Caki2 (cell line): ENCODE data around the gene ERVH48-1. TPM values are rescaled to one million over a fixed set of nuclear protein-coding genes. Genes with fewer than 3 reads are reported as not detected.
"Not testable (repeated sequence)": the region's sequence is repeated elsewhere in the genome, so short reads cannot be mapped to it uniquely, and the experiment has no call there.

Experiments used
- DNase-seq: peaks from one replicate; pipeline ENCODE4 v3.0.0-alpha.2; 2015; ENCODE audit warnings: low read depth
- in situ Hi-C: cut with HindIII; loops from 2 replicates; pipeline ENCODE4 v1.10.0; 2016; ENCODE audit warnings: low sequenced_read_pairs, low pct_unique_long_range_greater_than_20kb, mixed read lengths
- total RNA-seq: library from RNA; depleted of rRNA; stranded (reverse); fragments of >200 nt; shearing (Covaris generic); gene quantifications from 2 replicates; pipeline ENCODE4 v1.2.3, GENCODE V29; 2014; ENCODE audit warnings: low replicate concordance

The ERVH48-1 gene
- total RNA-seq, 1 experiment from 2014 or later, result not detected

DNA sequence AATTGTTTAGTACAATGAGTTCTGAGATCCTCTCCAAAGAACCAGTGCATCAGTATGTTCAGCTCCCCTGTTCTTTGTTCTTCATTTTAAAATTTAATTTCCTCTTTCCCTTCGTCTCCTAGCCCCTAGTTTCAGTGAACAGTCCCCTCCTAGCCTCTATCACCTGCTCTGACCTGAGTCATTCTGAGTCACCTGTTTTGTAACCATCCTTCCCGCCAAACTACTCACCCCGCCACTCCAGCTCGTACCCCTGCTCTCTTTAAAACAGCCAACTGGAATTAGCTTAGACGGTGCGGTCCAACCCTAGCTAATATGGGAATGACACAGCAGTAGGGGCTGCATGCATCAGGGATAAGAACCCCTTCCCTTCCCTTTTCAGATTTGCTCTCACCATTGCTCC, 16.8 kb upstream of the ERVH48-1 start:
- in situ Hi-C loops, result no loop called here
- peak; percentile 18 for DNase-seq

DNA sequence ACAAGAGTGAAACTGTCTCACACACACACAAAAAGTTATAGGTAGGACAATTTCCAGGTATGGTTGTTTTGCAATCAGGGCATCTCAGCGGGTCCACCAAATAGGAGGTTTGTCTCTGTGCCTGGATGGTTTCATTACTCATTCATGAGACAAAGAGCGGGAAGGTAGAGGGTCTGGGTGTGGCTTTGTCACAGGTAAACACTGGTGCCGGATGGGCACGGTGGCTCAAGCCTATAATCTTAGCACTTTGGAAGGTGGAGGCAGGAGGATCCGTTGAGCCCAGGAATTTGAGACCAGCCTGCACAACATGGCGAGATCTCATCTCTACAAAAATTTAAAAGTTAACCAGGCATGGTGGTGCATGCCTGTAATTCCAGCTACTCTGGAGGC, 16.3 kb upstream of the ERVH48-1 start:
- in situ Hi-C loops, result no loop called here
- DNase-seq, result no peak

DNA sequence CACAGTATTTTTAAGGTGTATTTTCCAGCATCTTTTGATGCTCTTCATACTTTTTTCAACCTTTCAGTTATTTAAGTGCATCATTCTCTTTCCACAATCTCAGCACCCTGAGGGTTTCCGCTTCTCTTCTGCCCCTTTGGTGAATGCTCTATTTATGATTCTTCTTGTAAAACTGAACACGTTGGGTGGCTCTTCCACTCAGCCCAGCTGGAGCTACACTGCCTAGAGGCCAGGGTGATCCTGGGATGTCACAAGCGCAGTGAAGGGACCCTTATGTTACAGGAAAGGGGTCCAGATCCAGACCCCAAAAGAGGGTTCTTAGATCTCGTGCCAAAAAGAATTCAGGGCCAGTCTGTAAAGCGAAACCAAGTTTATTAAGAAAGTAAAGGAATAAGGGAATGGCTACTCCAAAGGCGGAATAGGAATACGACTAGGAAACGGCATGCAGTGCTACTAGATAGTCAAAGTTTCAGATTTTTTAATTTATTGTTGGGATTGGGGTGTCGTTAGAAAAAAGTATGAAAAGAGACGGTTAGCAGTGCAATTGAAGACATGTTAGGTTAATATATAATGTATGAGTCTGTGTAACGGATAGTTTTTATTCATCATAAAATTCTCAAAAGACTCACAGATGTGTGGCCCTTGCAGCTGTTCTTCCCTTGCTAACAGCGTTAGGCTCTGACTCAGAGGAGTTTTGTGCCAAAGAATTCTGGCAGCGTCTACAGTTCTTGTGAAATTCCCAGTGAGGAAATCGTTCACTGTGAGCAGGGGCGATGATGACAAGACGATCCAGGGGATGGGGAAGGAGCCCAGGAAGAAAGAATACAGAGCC, 14.4 kb upstream of the ERVH48-1 start:
- in situ Hi-C loops, result no loop called here
- peak; percentile 55 for DNase-seq

DNA sequence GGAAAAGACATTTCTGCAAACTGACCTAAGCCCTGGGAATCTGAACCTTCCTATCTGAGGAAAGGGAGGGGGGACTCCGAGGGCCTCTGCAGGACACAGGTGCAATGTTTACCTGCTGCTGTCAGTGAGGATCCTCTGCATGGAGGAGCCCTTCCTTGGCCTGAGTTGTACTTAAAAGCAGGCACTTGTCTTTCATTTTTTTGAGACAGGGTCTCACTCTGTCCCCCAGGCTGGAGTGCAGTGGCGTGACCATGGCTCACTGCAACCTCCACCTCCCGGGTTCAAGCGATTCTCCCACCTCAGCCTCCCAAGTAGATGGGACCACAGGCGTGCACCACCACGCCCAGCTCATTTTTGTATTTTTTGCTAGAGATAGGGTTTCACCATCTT, 13.2 kb upstream of the ERVH48-1 start:
- DNase-seq, in situ Hi-C loops: not testable (repeated sequence)

DNA sequence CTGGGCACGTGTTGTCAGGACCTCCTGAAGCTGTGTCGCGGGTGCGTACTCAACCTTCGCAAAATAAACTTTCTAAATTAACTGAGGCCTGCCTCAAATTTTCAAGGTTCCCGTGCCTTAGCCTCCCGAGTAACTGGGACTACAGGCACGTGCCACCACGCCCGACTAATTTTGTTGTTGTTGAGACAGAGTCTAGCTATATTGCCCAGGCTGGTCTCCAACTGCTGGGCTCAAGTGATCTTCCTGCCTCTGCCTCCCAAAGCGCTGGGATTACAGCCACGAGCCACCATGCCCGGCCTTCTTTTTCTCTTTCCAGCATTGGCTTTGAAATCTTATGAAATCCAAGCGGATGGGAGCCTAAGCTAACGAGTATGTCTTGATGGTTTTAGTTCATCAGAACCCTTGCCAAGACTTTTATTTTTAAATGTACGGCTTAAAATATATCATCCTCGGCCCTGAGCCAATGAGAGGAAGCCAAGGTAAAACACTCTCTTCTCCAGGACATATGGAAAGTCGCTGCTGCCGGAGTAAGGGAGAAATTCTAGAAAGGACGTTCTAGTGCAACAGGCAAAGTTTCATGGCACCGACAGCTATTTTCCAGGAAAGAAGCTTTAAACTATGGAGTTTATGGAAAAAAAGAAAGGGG, 12.7 kb upstream of the ERVH48-1 start:
- in situ Hi-C loops, result no loop called here
- no peak for DNase-seq

DNA sequence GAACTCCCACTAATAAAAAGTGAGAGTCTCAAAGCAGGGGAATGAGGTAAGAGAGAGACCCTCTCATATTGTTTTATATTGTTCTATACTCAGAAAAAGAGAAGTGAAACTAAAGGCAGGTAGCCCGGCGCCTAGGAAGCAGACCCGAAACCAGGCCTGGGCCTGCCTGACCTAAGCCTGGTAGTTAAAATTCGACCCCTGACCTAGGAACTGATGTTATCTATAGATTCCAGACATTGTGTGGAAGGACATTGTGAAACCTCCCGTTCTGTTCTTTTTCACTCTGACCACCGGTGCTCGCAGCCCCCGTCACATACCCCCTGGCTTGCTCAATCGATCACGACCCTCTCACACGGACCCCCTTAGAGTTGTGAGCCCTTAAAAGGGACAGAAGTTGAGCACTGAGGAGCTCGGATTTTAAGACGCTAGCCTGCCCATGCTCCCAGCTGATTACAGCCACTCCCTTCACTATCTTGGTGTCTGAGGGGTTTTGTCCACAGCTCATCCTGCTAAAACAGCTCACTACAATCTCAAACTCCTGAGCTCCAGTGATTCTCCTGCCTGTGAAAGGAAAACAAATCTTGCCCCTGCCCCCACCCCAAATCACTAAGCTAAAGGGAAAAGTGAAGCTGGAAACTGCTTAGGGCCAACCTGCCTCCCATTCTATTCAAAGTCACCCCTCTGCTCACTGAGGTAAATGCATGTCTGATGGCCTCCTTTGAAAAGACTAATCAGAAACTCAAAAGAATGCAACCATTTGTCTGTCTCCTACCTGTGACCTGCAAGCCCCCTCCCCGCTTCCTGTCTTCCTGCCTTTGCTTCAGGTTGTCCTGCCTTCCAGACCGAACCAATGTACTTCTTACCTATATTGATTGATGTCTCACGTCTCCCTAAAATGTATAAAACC, 11.9 kb upstream of the ERVH48-1 start:
- in situ Hi-C loops, result not testable (repeated sequence)

DNA sequence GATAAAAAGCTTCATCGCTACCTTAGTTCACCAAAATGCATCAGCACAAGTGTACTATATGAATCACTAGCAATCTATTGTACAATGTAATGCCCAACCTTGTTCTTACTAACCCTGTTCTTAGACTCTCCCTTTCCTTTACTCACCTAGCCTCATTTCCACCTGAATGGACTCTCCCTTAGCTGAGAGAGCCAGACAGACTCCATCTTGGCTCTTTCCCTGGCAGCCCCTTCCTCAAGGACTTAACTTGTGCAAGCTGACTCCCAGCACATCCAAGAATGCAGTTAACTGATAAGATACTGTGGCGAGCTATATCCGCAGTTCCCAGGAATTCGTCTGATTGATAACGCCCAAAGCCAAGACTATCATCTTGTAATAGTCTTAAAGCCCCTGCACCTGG, 10.9 kb upstream of the ERVH48-1 start:
- in situ Hi-C loops, result not testable (repeated sequence)

More for the DNA sequence above, 11.9 kb upstream of the ERVH48-1 start:
- DNase-seq, result not testable (repeated sequence)

DNA sequence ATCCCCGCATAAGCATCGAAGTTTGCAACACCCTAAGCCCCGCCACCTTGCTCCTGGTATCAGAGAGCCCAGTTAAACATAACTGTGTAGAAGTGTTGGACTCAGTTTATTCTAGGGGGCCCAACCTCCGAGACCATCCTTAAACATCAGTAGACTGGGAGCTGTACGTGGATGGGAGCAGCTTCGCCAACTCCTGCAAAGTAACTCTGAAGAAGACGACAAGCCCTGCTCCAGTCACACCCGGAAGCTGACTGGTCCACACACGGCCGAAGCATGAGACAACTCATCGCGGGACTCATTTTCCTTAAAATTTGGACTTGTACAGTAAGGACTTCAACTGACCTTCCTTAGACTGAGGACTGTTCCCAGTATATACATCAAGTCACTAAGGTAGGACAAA, 8.5 kb upstream of the ERVH48-1 start:
- in situ Hi-C loops, DNase-seq: not testable (repeated sequence)

More for the DNA sequence above, 10.9 kb upstream of the ERVH48-1 start:
- not testable (repeated sequence) for DNase-seq

DNA sequence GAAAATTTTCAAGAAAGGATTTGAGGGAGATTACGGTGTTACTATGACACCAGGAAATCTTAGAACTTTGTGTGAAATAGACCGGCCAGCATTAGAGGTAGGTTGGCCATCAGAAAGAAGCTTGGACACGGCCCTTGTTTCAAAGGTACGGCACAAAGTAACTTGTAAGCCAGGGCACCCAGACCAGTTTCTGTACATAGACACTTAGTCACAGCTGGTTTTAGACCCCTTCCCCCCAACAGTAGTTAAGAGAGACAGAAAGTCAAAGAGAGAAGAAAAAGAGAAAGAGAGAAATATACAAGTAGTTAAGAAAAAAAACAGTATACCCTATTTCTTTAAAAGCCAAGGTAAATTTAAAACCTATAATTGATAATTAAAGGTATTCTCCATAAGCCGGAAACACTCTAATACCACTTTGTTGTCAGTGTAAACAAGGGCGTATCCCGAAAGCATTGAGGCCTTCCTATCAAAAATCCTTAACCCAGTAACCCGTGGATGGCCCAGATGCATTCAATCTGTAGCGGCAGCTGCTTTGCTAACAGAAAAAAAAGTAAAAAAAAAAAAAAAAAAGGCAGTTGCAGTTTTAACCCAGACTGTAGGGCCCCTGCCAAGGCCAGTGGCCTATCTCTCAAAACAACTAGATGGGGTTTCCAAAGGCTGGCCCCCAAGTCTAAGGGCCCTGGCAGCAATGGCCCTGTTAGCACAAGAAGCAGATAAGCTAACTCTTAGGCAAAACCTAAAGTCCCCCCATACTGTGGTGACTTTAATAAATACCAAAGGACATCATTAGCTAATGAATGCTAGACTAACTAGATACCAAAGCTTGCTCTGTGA, 7.9 kb upstream of the ERVH48-1 start:
- in situ Hi-C loops, DNase-seq: not testable (repeated sequence)

DNA sequence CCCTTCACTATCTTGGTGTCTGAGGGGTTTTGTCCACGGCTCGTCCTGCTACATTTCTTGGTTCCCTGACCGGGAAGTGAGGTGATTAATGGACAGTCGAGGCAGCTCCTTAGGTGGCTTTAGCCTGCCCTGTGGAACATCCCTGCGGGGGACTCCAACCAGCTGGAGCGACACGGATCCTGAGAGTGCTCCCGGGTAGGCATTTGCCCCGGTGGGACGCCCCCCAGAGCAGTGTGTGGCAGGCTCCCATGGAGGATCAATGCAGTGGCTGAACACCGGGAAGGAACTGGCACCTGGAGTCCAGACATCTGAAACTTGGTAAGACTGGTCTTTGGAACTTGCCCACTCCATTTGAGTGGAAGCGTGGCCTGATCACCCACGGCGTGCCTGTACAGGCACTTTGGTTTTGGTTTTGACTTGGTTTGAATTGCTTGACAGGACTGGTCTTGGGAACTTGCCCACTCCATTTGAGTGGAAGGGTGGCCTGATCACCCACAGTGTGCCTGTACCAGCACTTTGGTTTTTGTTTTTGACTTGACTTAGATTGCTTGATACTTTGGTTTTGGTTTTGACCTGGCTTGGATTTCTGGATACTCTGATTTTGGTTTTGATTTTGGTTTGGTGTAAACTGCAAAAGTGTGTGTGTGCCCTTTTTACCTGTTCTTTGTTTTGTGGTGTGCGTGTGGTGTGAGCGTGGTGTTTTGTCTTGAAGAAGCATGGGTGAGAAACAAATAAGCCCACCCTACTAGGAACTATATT, 7.1 kb upstream of the ERVH48-1 start:
- DNase-seq, in situ Hi-C loops: not testable (repeated sequence)

DNA sequence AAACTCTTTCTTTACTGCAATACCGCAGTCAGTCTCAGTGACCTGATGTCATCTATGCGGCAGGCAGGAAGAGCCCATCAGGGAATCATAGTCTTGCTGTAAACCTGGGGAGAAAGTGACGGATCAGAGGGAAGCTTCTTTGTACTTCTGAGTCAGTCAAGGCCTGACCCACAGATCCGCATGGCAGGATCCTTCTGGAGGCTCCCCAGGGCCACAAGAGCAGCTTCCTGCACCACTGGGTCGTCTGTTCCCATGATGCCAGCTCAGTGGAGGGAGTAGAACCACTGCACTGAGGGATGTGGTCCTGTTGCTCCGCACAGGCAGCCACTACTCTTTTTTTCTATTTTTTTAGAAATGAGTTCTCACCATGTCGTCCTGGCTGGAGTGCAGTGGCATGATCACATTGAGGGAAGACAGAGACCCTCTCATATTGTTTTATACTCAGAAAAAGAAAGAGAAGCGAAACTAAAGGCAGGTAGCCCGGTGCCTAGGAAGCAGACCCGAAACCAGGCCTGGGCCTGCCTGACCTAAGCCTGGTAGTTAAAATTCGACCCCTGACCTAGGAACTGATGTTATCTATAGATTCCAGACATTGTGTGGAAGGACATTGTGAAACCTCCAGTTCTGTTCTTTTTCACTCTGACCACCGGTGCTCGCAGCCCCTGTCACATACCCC, 6.3 kb upstream of the ERVH48-1 start:
- in situ Hi-C loops, result no loop called here
- no peak for DNase-seq

DNA sequence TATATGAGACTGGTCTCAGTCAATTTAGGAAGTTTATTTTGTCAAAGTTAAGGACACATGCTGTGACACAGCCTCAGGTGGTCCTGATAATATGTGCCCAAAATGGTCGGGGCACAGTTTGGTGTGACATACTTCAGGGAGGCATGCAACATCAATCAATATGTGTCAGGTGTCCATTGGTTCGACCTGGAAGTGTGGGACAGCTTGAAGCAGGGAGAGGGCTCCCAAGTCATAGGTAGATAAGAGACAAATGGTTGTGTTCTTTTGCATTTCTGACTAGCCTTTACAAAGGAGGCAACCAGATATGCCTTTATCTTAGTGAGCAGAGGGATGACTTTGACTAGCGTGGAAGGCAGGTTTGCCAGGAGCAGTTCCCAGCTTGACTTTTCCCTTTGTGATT, 4.5 kb upstream of the ERVH48-1 start:
- no peak for DNase-seq
- in situ Hi-C loops, result no loop called here

DNA sequence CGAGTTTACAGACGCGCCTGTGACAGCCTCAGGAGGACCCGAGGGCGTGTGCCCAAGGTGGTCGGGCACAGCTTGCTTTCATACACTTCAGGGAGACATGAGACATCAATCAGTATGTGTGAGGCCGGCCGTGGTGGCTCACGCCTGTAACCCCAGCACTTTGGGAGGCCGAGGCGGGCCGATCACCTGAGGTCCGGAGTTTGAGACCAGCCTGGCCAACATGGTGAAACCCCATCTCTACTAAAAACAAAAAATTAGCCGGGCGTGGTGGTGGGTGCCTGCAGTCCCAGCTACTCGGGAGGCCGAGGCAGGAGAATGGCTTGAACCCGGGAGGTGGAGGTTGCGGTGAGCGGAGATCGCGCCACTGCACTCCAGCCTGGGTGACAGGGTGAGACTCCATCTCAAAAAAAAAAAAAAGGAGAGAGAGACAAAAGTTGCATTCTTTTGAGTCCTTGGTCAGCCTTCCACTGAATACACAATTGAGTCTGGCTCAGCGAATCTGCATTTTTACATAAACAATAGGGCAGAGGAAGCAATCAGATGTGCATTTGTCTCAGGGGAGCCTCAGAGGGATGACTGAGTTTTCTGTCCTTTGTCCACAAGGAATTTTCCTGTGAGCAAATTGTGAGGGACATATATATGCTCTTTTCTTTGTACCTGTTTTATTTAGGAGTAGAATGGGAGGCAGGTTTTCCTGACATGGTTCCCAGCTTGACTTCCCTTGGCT, 2.2 kb upstream of the ERVH48-1 start:
- in situ Hi-C loops, DNase-seq: not testable (repeated sequence)

DNA sequence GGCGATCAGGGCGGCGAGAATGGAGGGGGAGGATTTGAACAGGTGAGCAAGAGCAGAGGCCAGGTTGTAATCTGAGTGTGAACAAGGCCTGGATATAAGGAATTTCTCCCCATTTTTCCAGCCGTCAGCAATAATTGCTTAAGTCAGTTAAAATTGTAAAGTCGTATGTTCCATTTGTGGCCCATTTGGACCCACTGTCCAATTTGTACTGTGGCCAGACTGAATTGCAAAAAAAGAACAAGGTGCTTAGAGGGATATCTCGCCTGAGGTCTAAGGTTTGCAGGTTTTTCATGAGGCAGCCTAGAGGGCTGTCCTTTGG, 1.0 kb downstream of the ERVH48-1 start:
- no peak for DNase-seq
- in situ Hi-C loops, result no loop called here

DNA sequence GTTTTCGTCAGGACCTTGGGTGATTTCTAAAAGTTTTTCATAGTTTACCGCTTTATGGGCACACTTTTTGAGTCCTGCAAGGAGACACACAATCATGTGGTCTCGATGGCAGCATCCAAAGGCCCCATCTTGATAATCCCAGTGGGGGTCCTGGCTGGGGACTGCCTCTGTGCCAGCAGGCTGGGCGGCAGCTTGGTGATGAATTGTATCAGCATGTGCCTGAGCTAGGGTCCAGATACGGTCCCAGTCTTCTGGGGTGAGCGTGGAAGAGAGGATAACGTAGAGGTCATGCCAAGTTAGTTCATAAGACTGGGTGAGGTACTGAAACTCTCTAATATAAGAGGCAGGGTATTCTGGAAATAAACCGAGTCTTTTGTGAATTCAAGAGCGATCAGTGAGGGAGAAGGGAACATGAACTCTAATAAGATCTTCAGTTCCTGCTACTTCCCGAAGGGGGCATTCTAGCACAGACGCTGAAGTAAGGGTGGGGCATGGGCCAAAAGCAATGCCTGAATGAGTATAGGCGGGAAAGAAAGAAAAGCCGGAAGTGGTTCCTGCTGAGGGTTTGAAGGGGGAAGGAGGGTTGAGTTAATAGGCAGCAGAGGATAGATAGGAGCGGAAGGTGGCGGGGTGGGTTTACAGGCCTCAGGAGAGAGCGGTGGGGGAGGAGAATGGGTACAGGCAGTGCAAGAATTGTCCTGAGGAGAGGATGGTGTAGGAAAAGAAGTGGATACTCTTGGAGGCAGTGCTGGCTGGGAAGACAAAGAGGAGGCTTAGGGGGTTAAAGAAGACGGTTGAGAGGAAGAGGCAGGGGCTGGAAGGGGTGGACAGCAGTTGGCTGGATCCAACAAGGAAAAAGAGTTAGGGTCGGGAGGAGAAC, 1.6 kb downstream of the ERVH48-1 start:
- in situ Hi-C loops, result no loop called here
- peak; percentile 86 for DNase-seq
